ENCODE results near the gene PCYOX1L.

Gene PCYOX1L

GRCh38 chr5:149406979-149407306 lies 49.1 kb downstream of the PCYOX1L start:
- DNase-seq (ENCODE audit: low read depth, low spot score), result no peak

GRCh38 chr5:149407323-149408251 lies 49.7 kb downstream of the PCYOX1L start:
- no peak for DNase-seq (ENCODE audit: low read depth, low spot score)

- no peak for DNase-seq (ENCODE audit: low read depth, low spot score)
Observed at GRCh38 chr5:149408252-149409099, 50.6 kb downstream of the PCYOX1L start.

- DNase-seq (ENCODE audit: low read depth, low spot score), result peak; percentile 69
Observed at GRCh38 chr5:149409268-149409948, 51.6 kb downstream of the PCYOX1L start.

GRCh38 chr5:149410071-149410470 lies 52.2 kb downstream of the PCYOX1L start:
- DNase-seq (ENCODE audit: low read depth, low spot score), result no peak

GRCh38 chr5:149410721-149411432 lies 53.0 kb downstream of the PCYOX1L start:
- no peak for DNase-seq (ENCODE audit: low read depth, low spot score)

GRCh38 chr5:149411738-149412519 lies 54.1 kb downstream of the PCYOX1L start:
- no peak for DNase-seq (ENCODE audit: low read depth, low spot score)

- DNase-seq (ENCODE audit: low read depth, low spot score), result no peak
Observed at GRCh38 chr5:149412783-149413476, 55.1 kb downstream of the PCYOX1L start.

- DNase-seq (ENCODE audit: low read depth, low spot score), result no peak
Observed at GRCh38 chr5:149413477-149414210, 55.8 kb downstream of the PCYOX1L start.

- no peak for DNase-seq (ENCODE audit: low read depth, low spot score)
Observed at GRCh38 chr5:149414405-149415065, 56.7 kb downstream of the PCYOX1L start.

GRCh38 chr5:149415066-149415967 lies 57.5 kb downstream of the PCYOX1L start:
- DNase-seq (ENCODE audit: low read depth, low spot score), result no peak

- DNase-seq (ENCODE audit: low read depth, low spot score), result peak; percentile 63
Observed at GRCh38 chr5:149416987-149417710, 59.3 kb downstream of the PCYOX1L start.

GRCh38 chr5:149417711-149418368 lies 60.0 kb downstream of the PCYOX1L start:
- no peak for DNase-seq (ENCODE audit: low read depth, low spot score)

GRCh38 chr5:149418910-149419531 lies 61.2 kb downstream of the PCYOX1L start:
- no peak for DNase-seq (ENCODE audit: low read depth, low spot score)

Measured in ELF-1 (cell line).